Glomerular visceral epithelial cell (primary cell): ENCODE results near the gene RHBDD1.

ENCODE experiments used
- DNase-seq: peaks from one replicate; pipeline ENCODE4 v3.0.0-alpha.2; 2016; ENCODE audit errors: extremely low spot score

RHBDD1 gene, protein sequence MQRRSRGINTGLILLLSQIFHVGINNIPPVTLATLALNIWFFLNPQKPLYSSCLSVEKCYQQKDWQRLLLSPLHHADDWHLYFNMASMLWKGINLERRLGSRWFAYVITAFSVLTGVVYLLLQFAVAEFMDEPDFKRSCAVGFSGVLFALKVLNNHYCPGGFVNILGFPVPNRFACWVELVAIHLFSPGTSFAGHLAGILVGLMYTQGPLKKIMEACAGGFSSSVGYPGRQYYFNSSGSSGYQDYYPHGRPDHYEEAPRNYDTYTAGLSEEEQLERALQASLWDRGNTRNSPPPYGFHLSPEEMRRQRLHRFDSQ

GRCh38 chr2:226835796-226836547 lies at the start of gene RHBDD1:
Gene RHBDD1 (plus strand): TSS chr2:226836054. CDS start chr2:226864694, 28,640 bp downstream.
- DNase-seq: peak; percentile 94

DNA sequence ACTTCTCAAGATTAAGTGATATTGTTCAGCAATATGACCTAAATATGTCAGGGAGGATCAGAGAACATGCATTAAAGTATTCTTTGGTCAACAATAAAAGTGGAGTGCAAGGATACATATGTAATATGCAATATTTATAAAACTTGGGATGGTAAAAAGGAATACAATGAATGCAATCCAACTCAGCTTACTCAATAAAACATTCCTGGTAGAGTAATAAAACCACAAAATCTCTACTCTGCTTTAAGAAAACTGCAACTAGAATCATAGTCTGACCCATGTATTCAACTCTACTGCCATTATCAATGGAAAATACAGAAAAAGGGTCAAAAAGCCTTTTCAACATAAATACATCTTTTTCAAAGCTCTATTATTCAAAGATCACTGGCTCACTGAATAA lies 47.8 kb upstream of the RHBDD1 start:
- no peak for DNase-seq

DNA sequence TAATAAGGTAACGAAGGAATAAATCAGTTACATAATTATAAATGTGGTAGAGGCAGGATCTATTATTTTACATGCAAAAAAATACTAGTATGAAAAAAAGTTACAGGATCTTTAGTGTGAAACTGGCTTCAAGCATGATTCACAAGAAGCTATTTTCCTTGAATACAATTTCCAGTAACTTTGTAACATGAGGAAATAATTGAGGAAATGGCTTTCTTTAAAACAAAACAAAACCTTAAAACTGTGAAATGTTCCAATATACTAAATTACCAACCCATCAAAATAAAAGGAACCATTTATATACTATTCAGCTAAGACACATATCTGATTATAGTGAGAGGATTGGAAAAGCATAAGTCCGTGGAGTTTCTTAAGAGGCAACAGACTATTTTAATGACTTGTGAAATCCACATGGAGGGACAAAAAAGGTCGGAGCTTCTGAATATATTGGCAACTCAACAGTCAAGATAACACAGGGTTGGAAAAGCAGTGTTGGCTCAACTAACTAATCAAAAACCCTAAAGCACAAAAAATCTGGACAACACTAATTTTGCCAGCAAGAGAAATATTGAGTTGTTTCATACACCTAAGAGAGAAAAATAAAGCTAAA lies 46.9 kb upstream of the RHBDD1 start:
- DNase-seq: no peak

DNA sequence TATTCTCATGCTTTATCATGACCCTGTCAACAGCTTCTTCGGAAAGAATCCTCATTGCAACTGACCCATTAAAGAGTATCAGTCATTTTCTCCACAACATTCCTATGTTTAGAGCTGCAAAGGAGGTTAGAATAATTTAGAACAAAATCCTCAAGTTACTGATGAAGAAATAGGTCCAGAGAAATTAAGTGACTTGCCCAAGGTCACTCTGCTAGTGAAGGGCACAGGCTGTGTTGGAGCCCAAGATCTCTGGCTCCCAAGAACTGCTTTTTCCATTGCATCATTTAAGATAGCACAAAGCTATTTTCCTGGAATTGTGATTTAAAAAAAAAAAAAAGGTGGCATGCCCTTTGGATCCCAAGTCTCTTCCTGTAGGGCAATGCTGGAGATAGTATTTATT lies 45.8 kb upstream of the RHBDD1 start:
- DNase-seq: no peak

DNA sequence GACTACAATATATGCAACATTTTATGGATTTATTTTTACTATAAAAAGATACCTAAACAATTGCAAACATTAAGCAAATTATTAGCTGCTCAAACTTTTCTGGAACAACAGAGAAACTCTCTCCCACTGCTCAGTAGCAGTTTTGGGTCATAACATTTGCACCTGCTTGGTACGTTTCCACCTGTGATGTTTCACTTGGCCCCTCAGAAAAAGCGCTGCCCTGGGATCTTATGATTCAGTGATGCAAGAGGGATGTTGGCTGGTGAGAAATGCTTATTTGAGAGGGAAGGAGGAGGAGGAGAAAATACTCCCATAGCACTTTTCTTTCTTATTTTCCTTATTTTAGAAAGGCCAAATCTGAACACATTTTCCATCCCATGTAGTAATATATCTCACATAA lies 45.4 kb upstream of the RHBDD1 start:
- DNase-seq: no peak

GRCh38 chr2:226791056-226791486 lies 44.8 kb upstream of the RHBDD1 start:
- DNase-seq: no peak

GRCh38 chr2:226791487-226792081 lies 44.3 kb upstream of the RHBDD1 start:
- DNase-seq: peak; percentile 93

GRCh38 chr2:226792155-226792881 lies 43.5 kb upstream of the RHBDD1 start:
- DNase-seq: no peak

DNA sequence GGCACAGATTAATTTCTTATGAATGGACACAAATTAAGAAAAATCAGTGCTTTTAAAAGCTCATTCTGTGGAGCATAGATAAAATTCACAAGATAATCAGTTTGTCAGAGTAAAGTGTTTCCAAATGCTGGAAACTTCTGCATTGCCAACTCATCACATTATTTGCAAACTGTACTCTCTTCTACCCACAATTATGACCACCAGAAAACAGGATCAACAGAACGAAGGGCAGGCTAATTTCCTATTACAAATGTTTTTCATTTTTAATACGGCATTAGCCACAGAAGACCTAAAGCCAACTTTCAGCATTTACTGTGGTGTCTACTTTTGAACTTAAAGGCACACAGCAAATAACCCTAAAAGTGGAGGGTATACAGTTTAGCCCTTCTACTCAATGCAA lies 42.2 kb upstream of the RHBDD1 start:
- DNase-seq: no peak

GRCh38 chr2:226794196-226794661 lies 41.6 kb upstream of the RHBDD1 start:
- no peak for DNase-seq

- DNase-seq: peak; percentile 72
Measured at GRCh38 chr2:226794751-226795171, 41.1 kb upstream of the RHBDD1 start.

- no peak for DNase-seq
Measured at GRCh38 chr2:226795281-226796011, 40.4 kb upstream of the RHBDD1 start.

- DNase-seq: no peak
Measured at GRCh38 chr2:226796012-226796839, 39.6 kb upstream of the RHBDD1 start.

- DNase-seq: no peak
Measured at GRCh38 chr2:226796840-226797288, 39.0 kb upstream of the RHBDD1 start.

DNA sequence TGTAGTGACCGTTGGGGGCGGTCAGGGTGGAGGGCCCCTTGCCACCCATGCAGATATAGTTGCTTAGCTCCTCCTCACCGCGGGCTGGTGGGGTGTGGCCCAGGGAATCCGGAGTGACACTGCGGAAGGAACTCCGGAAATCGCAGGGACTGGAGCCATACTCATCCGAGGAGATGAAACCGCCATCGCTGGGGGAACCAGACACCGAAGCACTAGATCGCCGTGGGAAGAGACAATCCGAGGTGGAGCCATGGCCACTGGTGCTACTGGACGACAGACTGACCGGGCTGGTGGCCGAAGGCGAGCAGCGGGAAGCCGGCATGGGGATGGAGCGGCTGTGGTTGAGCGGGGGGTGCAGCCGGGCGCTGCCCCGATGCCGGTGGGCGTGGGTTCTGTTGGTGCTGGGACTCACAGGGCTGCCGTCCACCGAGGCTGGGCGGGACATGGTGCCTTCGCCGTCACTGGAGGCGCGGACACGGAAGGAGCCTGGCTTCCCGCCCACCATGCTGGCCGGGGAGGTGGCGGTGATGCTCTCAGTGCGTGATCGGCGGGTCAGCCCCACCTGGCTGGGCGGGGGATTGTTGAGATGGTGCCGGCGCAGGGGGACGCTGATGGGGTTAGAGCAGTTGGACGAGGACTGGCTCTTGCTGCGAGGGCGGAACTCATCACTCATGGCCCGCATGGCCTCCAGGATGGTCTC lies 38.4 kb upstream of the RHBDD1 start:
- no peak for DNase-seq

GRCh38 chr2:226797989-226798421 lies 37.8 kb upstream of the RHBDD1 start:
- DNase-seq: no peak

DNA sequence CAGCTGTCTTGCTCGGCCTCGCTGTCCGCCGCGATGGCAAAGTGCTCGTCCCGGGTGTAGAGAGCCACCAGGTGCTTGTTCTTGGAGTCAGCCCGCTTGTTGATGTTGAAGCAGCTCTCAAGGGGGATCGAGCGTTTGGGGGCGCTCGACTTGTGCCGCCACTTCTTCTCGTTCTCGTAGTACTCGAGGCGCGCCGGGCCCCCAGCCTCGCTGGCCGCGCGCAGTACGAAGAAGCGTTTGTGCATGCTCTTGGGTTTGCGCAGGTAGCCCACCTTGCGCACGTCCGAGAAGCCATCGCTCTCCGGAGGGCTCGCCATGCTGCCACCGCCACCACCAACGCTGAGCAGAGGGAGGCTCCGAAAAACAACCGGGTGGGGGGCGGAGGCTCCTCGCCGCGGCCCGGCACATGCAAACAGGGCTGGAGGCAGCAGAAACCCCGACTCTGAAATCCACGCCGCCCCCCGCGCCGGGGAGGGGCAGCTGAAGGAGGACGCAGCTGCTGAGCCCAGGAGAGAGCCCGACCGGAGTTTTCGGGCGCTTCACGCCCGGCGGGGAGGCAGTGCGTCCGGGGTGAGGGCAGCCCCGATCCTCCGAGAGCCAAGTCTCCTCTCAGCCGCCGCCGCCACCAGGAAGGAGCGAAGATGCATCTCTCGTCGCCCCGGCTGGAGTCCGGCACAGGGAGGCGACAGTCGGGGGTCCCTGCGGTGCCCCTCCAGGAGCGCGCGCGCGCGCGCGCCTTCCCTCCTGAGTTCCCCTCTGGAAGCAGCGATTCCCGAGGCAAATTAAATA lies 37.2 kb upstream of the RHBDD1 start:
- DNase-seq: peak; percentile 71

DNA sequence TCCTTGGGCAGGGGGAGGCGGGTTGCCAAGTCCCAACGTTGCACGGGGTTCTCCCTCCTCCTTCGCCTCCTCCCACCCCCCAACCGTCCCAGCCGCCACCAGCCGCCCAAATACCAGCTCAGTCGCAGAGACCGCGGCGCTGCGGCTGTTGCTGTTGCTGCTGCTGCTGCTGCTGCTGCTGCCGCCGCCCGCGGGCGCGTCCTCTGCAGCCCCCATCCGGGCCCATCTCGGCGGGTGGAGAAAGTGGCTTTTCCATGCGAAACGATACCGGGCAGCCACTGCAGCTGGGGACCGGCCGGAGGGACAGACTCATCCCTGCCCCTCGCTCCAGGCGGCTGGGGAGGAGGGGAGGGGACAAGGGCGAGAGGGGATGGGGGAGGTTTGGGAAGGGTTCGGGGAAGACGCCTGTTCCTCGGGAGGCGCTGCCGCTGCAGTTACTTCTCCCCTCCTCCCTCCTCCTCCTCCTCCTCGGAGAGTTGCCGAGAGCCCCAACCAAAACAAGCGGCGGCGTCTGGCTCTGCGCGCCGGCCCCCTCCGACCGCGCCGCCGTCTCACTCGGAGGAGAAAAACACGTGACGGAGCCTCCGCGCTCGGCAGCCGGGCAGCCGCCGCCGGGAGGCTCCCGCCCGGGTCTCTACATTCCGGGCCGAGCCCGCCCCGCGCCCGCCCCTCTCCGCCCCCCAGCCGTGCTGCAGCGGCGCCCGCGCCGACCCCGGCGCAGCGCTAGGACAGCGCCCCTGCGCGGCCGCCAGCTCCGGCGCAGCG lies 36.5 kb upstream of the RHBDD1 start, which contains the start of gene IRS1:
Gene IRS1 (minus strand): TSS at position 610 of the 765 bp plus-strand sequence. CDS start 1,082 bp downstream, outside the sequence.
- DNase-seq: peak; percentile 89
